Neural crest cell (in vitro differentiated cells): ENCODE results near the gene DCC. TPM values are rescaled to one million over a fixed set of nuclear protein-coding genes. Genes with fewer than 3 reads are reported as not detected.

ENCODE experiments used
- DNase-seq: peaks from one replicate; pipeline ENCODE4 v3.0.0; 2021; ENCODE audit warnings: low read depth, mixed read lengths, low spot score
- H3K27ac Mint-ChIP-seq: one replicate; pipeline ENCODE4 v1.8.0; 2021; ENCODE audit warnings: mild to moderate bottlenecking, mixed read lengths; ENCODE audit not compliant: unreplicated experiment
- H3K27me3 Mint-ChIP-seq: 2 replicates; pipeline ENCODE4 v1.8.0; 2021; ENCODE audit warnings: low read depth, mild to moderate bottlenecking, mixed read lengths
- H3K36me3 Mint-ChIP-seq: 2 replicates; pipeline ENCODE4 v1.8.0; 2021; ENCODE audit warnings: low read depth, mild to moderate bottlenecking, mixed read lengths
- H3K4me1 Mint-ChIP-seq: 2 replicates; pipeline ENCODE4 v1.8.0; 2021; ENCODE audit warnings: mixed read lengths
- H3K4me3 Mint-ChIP-seq: one replicate; pipeline ENCODE4 v1.8.0; 2021; ENCODE audit warnings: mild to moderate bottlenecking, mixed read lengths
- H3K9me3 Mint-ChIP-seq: 2 replicates; pipeline ENCODE4 v1.8.0; 2021; ENCODE audit warnings: mixed read lengths
- CTCF ChIP-seq: fragments of 200-600 bp; sonication (generic); conservative IDR thresholded peaks from 2 replicates; pipeline ENCODE4 v1.5.0; 2021; ENCODE audit warnings: antibody characterized with exemption, mild to moderate bottlenecking
- total RNA-seq: library from RNA; stranded (reverse); gene quantifications from 2 replicates; pipeline ENCODE4 v1.2.1, GENCODE V29; 2021

Gene DCC
- total RNA-seq, 1 donor from 2014 or later, result 10.1 TPM

- no peak for DNase-seq
Measured at GRCh38 chr18:52869942-52870907, 530.2 kb downstream of the DCC start.

GRCh38 chr18:52874774-52875173 lies 534.8 kb downstream of the DCC start:
- no peak for DNase-seq
- no peaks in the 10 kb centered on the region for H3K4me1 Mint-ChIP-seq
- no peaks in the 10 kb centered on the region for H3K9me3 Mint-ChIP-seq
- H3K36me3 Mint-ChIP-seq, result no peaks in the 10 kb centered on the region
- TF ChIP-seq CTCF, result no peak
- H3K27ac Mint-ChIP-seq, result no peak overlapping the region
- H3K4me3 Mint-ChIP-seq, result no peak overlapping the region
- no peaks in the 10 kb centered on the region for H3K27me3 Mint-ChIP-seq

More at GRCh38 chr18:52869942-52870907, 530.2 kb downstream of the DCC start:
- Mint-ChIP-seq H3K27me3 (no peaks in the 10 kb centered on the region), H3K4me1 (no peaks in the 10 kb centered on the region), H3K9me3 (peaks cover 3% of the 10 kb centered on the region), H3K4me3 (no peak overlapping the region), H3K27ac (no peak overlapping the region), H3K36me3 (no peaks in the 10 kb centered on the region)
- peak; percentile 34 for TF ChIP-seq CTCF

GRCh38 chr18:52875725-52876124 lies 535.7 kb downstream of the DCC start:
- no peak for DNase-seq
- Mint-ChIP-seq H3K27ac (no peak overlapping the region), H3K4me3 (no peak overlapping the region), H3K36me3 (no peaks in the 10 kb centered on the region), H3K4me1 (no peaks in the 10 kb centered on the region), H3K27me3 (no peaks in the 10 kb centered on the region), H3K9me3 (no peaks in the 10 kb centered on the region)
- no peak for TF ChIP-seq CTCF

- peaks cover 4% of the 10 kb centered on the region for H3K27me3 Mint-ChIP-seq
- no peak overlapping the region for H3K27ac Mint-ChIP-seq
- no peak for TF ChIP-seq CTCF
- H3K4me3 Mint-ChIP-seq, result no peak overlapping the region
- H3K36me3 Mint-ChIP-seq, result peaks cover 5% of the 10 kb centered on the region
- DNase-seq, result no peak
- no peaks in the 10 kb centered on the region for H3K4me1 Mint-ChIP-seq
- H3K9me3 Mint-ChIP-seq, result peaks cover 3% of the 10 kb centered on the region
Measured at GRCh38 chr18:52888014-52888413, 548.0 kb downstream of the DCC start.

- TF ChIP-seq CTCF, result no peak
Measured at GRCh38 chr18:52894801-52895200, 554.8 kb downstream of the DCC start.

More at GRCh38 chr18:52894801-52895200, 554.8 kb downstream of the DCC start:
- H3K9me3 Mint-ChIP-seq, result peaks cover 2% of the 10 kb centered on the region
- H3K27ac Mint-ChIP-seq, result no peak overlapping the region
- no peak overlapping the region for H3K4me3 Mint-ChIP-seq
- peaks cover 4% of the 10 kb centered on the region for H3K27me3 Mint-ChIP-seq
- H3K36me3 Mint-ChIP-seq, result no peaks in the 10 kb centered on the region
- peaks cover 14% of the 10 kb centered on the region for H3K4me1 Mint-ChIP-seq
- DNase-seq, result no peak
